Measurements from ENCODE around the gene CDC42EP1. TPM values are rescaled to one million over a fixed set of nuclear protein-coding genes. Genes with fewer than 3 reads are reported as not detected.

The CDC42EP1 gene
- total and polyA plus RNA-seq, 2 donors (not counting 3 experiments of a cell fraction or from before 2014, with no cell fraction given) = 82.2 to 141 TPM

GRCh38 chr22:37618072-37618656, 57.9 kb downstream of the CDC42EP1 start:
- intact Hi-C loops (cut with micrococcal nuclease) = no loop called here
- Histone ChIP-seq H3K27ac (ENCODE audit: insufficient read depth, low read depth, low read length) (no peak overlapping the region), H3K9me1 (replicated peaks; ENCODE audit: control insufficient read depth, extremely low read depth, insufficient read depth, low read length) (no peaks in the 10 kb centered on the region), H3K9me3 (replicated peaks; ENCODE audit: control insufficient read depth, insufficient read depth, low read length) (no peaks in the 10 kb centered on the region), H3K36me3 (ENCODE audit: control insufficient read depth in 2 of 2, extremely low read depth in 1 of 2, insufficient read depth in 2 of 2, low read length in 2 of 2) (peaks cover 8 to 28% of the 10 kb centered on the region in 2 experiments), H3K4me2 (ENCODE audit: insufficient read depth, low read length) (no peak overlapping the region), H2AFZ (ENCODE audit: low read depth, low read length) (no peak overlapping the region), H3K27me3 (ENCODE audit: control insufficient read depth in 2 of 2, insufficient read depth in 2 of 2, low read length in 2 of 2) (no peaks in the 10 kb centered on the region), H3K4me1 (ENCODE audit: control insufficient read depth, extremely low read depth, insufficient read depth, low read length) (no peaks in the 10 kb centered on the region), H3K4me3 (replicated peaks in 1 of 3; ENCODE audit: insufficient read depth in 1 of 3, low read depth in 1 of 3, low read length in 3 of 3) (no peak overlapping the region), H3K9ac (replicated peaks; ENCODE audit: extremely low read depth, insufficient read depth, low read length) (no peak overlapping the region), H4K20me1 (replicated peaks; ENCODE audit: control insufficient read depth, extremely low read depth, insufficient read depth, low read length) (no peaks in the 10 kb centered on the region), H3K79me2 (ENCODE audit: control insufficient read depth, insufficient read depth, low read length) (no peaks in the 10 kb centered on the region)
- BruUV-seq (replicated peaks) = no TSS peak
- ChIA-PET CTCF (interaction anchor here (0.7 to 5.0 kb wide), 6 partner anchors 9 to 43 kb away, joined by 3 to 16 read pairs (median 8); partner anchors contain the start of gene GGA1), POLR2A (no interaction called here)
- DNase-seq (ENCODE audit: low read depth, low spot score) = no peak
- dilution Hi-C loops (cut with MboI; ENCODE audit: extremely low pct_ligation_motif_present, low sequenced_read_pairs) = no loop called here
- FAIRE-seq = no peak
- TF ChIP-seq MAX (IDR thresholded peaks at IDR 0.05; ENCODE audit: insufficient read depth, insufficient read length) (no peak), POLR2AphosphoS5 (IDR thresholded peaks at IDR 0.05; ENCODE audit: insufficient read depth, low read depth, low read length) (no peak)

GRCh38 chr22:37618674-37619073, 58.4 kb downstream of the CDC42EP1 start:
- TF ChIP-seq POLR2AphosphoS5 (IDR thresholded peaks at IDR 0.05; ENCODE audit: insufficient read depth, low read depth, low read length) (no peak), EZH2 (IDR thresholded peaks at IDR 0.05; ENCODE audit: borderline replicate concordance, low read depth, low read length, severe bottlenecking) (no peak), MAX (IDR thresholded peaks at IDR 0.05; ENCODE audit: insufficient read depth, insufficient read length) (no peak), GATA2 (IDR thresholded peaks at IDR 0.05; ENCODE audit: insufficient read depth, insufficient read length, low read depth, low read length) (no peak), POLR2A (IDR thresholded peaks at IDR 0.05; ENCODE audit: low read depth, low read length) (no peak), FOS (IDR thresholded peaks at IDR 0.05; ENCODE audit: borderline replicate concordance, insufficient read depth, low read length) (no peak), CTCF (IDR thresholded peaks at IDR 0.05; ENCODE audit: extremely low read depth in 1 of 2, insufficient read depth in 1 of 2, low read depth in 1 of 2, low read length in 2 of 2) (no peak), JUN (IDR thresholded peaks at IDR 0.05; ENCODE audit: borderline replicate concordance, insufficient read depth, insufficient read length, low read depth) (no peak), MYC (IDR thresholded peaks at IDR 0.05; ENCODE audit: low read depth, low read length) (no peak)
- FAIRE-seq (no peak), DNase-seq (ENCODE audit: low read depth, low spot score) (no peak)
- no peaks in the 10 kb centered on the region for H3K79me2 ChIP-seq (ENCODE audit: control insufficient read depth, insufficient read depth, low read length)
- no peak overlapping the region for H3K27ac ChIP-seq (ENCODE audit: insufficient read depth, low read depth, low read length)
- no peaks in the 10 kb centered on the region for H3K4me1 ChIP-seq (ENCODE audit: control insufficient read depth, extremely low read depth, insufficient read depth, low read length)
- CTCF ChIA-PET = interaction anchor here (1.2 to 5.0 kb wide), 4 partner anchors 9 to 25 kb away, joined by 3 to 16 read pairs (median 12); partner anchors contain the start of gene GGA1
- intact Hi-C loops (cut with micrococcal nuclease) = no loop called here
- H3K4me2 ChIP-seq (ENCODE audit: insufficient read depth, low read length) = no peak overlapping the region
- H3K9me3 ChIP-seq (replicated peaks; ENCODE audit: control insufficient read depth, insufficient read depth, low read length) = no peaks in the 10 kb centered on the region
- POLR2A ChIA-PET = no interaction called here
- no TSS peak for BruUV-seq (replicated peaks)
- no peaks in the 10 kb centered on the region for H3K27me3 ChIP-seq (ENCODE audit: control insufficient read depth in 2 of 2, insufficient read depth in 2 of 2, low read length in 2 of 2)
- H3K4me3 ChIP-seq (replicated peaks in 1 of 3; ENCODE audit: insufficient read depth in 1 of 3, low read depth in 1 of 3, low read length in 3 of 3) = no peak overlapping the region
- no peaks in the 10 kb centered on the region for H4K20me1 ChIP-seq (replicated peaks; ENCODE audit: control insufficient read depth, extremely low read depth, insufficient read depth, low read length)
- H3K36me3 ChIP-seq (ENCODE audit: control insufficient read depth in 2 of 2, extremely low read depth in 1 of 2, insufficient read depth in 2 of 2, low read length in 2 of 2) = peaks cover 8 to 28% of the 10 kb centered on the region in 2 experiments
- H3K9ac ChIP-seq (replicated peaks; ENCODE audit: extremely low read depth, insufficient read depth, low read length) = no peak overlapping the region
- H3K9me1 ChIP-seq (replicated peaks; ENCODE audit: control insufficient read depth, extremely low read depth, insufficient read depth, low read length) = no peaks in the 10 kb centered on the region
- H2AFZ ChIP-seq (ENCODE audit: low read depth, low read length) = no peak overlapping the region
- dilution Hi-C loops (cut with MboI; ENCODE audit: extremely low pct_ligation_motif_present, low sequenced_read_pairs) = no loop called here

All from endothelial cell of umbilical vein (primary cell).